ENCODE measurements around the gene DENND2A.
"Not testable (repeated sequence)": the region's sequence is repeated elsewhere in the genome, so short reads cannot be mapped to it uniquely, and the experiment has no call there.

The DENND2A gene

GRCh38 chr7:140621401-140622021 is 19.1 kb downstream of the DENND2A start:
- no peak for FAIRE-seq

GRCh38 chr7:140619915-140620510 is 20.6 kb downstream of the DENND2A start:
- DNase-seq (ENCODE audit: insufficient read length, low spot score); FAIRE-seq: not testable (repeated sequence)

More at GRCh38 chr7:140621401-140622021, 19.1 kb downstream of the DENND2A start:
- DNase-seq (ENCODE audit: insufficient read length, low spot score), result no peak

- no peak for FAIRE-seq
- no peak for DNase-seq (ENCODE audit: insufficient read length, low spot score)
Measured at GRCh38 chr7:140619176-140619575, 21.4 kb downstream of the DENND2A start.

- DNase-seq (ENCODE audit: insufficient read length, low spot score) (no peak), FAIRE-seq (no peak)
Measured at GRCh38 chr7:140618306-140618705, 22.3 kb downstream of the DENND2A start.

DNA sequence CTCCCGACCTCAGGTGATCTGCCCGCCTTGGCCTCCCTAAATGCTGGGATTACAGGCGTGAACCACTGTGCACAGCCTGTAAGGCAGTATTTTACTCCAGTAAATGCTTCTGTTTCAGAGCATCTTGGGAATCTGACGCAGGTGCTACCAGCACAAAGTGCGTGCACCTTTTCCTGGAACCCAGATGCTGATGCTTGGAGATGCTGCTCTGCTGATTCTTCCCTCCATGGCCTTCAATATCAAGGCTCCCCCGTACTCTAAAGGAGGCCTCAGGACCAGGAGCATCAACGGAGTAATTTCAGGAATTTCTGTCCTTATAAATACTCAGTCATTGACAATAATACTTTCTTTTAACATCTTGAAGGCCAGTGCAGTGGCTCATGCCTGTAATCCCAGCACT is 23.5 kb downstream of the DENND2A start:
- no peak for DNase-seq (ENCODE audit: insufficient read length, low spot score)
- FAIRE-seq, result no peak

GRCh38 chr7:140616328-140616727 is 24.3 kb downstream of the DENND2A start:
- DNase-seq (ENCODE audit: insufficient read length, low spot score), result no peak
- FAIRE-seq, result no peak

DNA sequence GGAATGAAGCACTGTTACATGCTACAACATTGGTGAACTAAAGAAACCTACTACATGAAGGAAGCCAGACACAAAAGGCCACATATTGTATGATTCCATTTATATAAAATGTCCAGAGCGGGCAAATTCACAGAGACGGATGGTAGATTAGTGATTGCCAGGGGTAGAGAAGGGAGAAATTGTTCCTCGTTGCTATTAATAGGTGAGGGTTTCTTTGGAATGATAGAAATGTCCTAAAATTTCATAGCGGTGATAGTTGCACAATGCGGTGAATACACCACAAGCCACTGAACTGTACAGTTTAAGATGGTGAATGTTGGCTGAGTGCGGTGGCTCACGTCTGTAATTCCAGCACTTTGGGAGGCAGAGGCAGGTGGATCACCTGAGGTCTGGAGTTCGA is 29.0 kb downstream of the DENND2A start:
- no peak for DNase-seq (ENCODE audit: insufficient read length, low spot score)

DNA sequence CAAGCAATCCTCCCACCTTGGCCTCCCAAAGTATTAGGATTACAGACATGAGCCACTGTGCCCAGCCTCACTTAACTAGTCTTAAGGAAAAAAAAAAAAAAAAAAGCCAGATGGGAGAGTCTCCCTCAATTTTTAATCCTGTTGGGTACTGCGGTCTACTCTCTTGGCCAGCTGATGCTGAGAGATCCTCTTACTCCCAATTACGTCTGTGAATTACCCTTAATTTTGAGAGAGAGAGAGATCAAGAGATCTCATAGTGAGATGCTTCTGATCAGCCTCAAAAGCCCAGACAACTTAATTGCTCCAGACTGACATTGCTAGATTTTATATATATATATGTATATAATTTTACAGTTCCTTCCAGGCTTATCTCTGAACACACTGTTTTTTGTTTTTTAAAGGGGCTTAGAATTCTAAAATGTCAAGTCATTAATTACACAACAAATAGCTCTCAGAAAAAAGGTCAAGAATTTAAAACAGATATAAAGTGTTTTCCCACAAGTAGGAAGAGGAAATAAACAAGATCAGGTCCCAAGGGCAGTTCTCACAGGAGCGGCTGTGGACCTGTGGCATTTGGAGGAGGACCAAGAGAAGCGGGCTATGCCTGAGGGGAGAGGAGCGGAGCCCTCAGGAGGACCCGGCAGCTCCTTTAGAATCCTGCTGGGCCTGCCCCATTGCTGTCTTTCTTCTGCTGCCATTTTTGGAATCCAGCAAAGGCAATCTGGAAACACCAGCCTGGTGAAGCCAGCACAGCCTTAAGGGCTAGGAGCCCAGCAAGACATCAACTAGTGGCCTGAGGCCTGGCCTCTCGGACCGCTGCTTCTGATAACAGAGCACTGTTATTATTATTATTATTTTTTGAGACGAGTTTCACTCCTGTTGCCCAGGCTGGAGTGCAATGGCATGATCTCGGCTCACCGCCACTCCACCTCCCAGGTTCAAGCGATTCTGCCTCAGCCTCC is 30.1 kb downstream of the DENND2A start:
- FAIRE-seq, result no peak
- no peak for DNase-seq (ENCODE audit: insufficient read length, low spot score)

More for the DNA sequence above, 29.0 kb downstream of the DENND2A start:
- no peak for FAIRE-seq

GRCh38 chr7:140609646-140610045 is 31.0 kb downstream of the DENND2A start:
- FAIRE-seq (no peak), DNase-seq (ENCODE audit: insufficient read length, low spot score) (no peak)

GRCh38 chr7:140607441-140607989 is 33.1 kb downstream of the DENND2A start:
- no peak for FAIRE-seq
- DNase-seq (ENCODE audit: insufficient read length, low spot score), result no peak

DNA sequence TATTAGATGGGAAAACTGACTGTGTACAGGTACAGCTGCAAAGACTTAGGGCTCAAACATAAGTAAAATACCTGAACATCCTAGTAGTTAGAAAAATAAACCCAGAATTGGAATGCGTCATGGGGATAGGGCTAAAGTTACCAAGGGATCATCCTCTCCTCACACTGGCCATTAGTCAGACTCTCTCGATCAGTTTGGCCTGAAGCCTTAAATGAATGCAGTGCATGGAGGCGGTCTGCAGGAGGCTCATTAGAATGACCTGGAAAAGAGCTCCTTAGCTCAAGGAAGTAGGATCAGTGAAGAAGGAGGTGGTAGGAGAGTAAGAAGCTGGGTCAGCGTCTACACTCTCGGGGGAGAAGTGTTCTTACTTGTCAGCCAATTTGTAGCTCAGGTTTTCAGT is 35.3 kb downstream of the DENND2A start:
- DNase-seq (ENCODE audit: insufficient read length, low spot score) (no peak), FAIRE-seq (no peak)

DNA sequence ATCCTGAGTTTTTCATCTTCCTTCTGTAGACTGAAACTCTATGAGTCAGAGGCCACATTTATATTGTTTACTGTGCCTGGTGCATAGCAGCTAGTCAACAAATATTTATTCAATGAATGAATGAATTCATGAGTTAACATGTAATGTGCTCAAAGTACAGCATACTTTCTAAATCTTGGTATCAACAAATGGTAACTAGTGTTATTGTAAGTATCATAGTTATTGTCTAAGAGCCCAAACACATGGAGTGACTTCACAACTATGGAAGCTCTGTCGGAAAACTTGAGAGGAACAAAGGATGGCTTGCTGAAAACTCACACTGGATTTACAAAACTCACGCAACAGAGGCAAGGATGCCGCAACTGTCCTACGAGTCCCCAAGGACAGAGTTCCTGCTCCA is 35.9 kb downstream of the DENND2A start:
- DNase-seq (ENCODE audit: insufficient read length, low spot score), result no peak
- FAIRE-seq, result no peak

DNA sequence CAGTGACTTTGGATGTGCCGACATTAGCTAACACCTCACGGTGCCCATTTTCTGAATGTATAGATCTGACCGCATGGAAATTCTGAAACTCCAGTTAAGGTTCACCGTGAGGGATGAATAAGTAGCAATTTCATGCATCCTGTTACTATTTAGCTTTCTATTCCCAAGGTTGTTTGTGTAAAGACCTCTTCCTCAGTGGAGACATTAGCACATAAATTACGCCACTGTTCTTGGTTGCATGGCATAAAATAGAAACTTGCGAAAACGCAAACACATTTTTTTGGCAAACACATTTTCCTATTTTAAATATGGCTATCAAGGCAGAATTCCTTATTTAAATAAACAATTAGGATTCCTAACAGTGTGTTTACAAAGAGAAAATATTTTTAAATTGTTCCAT is 36.5 kb downstream of the DENND2A start:
- DNase-seq (ENCODE audit: insufficient read length, low spot score) (no peak), FAIRE-seq (no peak)

GRCh38 chr7:140601566-140602174 is 38.9 kb downstream of the DENND2A start:
- DNase-seq (ENCODE audit: insufficient read length, low spot score) (no peak), FAIRE-seq (no peak)

DNA sequence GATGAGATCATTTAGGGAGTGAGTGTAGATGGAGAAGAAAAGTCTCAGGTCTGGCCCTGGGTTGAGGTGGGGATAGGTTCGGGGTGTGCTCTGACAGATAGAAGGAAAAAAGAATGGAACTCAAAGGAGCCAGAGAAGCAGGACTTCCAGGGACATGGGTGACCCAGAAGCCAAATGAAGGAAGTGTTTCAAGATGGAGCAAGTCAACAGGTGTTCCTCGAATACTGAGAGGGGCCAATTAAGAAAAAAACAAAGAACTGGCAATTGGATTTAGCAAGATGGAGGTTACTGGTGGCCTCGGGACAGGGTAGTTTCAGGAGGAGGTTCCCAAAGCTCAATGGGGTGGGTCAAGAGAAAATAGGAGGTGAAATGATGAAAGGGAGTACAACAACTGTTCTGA is 40.3 kb downstream of the DENND2A start:
- no peak for DNase-seq (ENCODE audit: insufficient read length, low spot score)
- no peak for FAIRE-seq

DNA sequence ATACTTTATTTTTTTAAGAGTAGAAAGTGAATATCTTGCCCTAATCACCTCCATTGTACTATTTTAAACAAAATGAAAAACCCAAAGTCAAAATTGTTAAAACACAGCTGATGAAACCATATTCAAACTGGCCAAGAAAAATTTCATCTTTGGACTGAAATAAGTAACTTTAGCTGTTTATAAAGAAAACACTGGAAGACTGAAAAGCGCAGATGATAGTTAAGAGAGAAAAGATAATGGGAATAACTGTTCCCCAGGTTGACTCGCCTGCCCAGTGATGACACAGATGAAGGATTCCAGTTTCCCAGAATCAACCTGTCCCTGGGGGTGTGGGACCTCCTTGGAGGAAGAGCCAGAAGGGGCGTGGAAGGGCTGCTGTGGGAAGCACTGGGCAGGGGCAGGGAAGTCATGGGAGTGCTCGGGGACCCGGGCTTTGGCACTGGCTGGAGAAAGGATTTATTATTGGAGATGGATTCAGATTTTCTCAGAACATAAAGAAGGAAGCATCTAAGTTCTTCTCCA is 43.1 kb downstream of the DENND2A start:
- DNase-seq (ENCODE audit: insufficient read length, low spot score), result no peak
- FAIRE-seq, result no peak

- FAIRE-seq (no peak), DNase-seq (ENCODE audit: insufficient read length, low spot score) (no peak)
Measured at GRCh38 chr7:140596519-140597427, 43.8 kb downstream of the DENND2A start.

DNA sequence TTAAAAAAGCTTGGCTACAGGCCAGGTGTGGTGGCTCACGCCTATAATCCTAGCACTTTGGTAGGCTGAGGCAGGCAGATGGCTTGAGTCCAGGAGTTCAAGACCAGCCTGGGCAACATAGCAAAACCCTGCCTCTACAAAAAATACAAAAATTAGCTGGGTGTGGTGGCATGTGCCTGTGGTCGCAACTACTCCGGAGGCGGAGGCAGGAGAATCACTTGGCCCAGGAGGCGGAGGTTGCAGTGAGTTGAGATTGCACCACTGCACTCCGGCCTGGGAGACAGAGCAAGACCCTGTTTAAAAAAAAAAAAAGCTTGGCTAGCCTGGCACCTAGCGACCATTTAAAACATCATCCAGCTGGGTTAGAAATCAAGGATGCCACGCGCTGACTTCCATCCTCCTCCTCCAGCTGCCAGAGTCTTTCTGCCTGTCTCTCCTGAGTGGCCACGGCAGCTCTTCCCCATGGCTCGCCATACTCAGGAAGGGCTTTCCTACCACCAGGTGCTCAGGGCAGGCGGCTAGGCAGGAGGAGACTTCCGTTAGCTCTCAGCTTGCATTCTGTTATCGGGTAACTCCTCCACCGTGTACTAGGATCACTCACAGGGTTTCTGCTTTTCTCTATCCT is 45.0 kb downstream of the DENND2A start:
- DNase-seq (ENCODE audit: insufficient read length, low spot score) (no peak), FAIRE-seq (no peak)

DNA sequence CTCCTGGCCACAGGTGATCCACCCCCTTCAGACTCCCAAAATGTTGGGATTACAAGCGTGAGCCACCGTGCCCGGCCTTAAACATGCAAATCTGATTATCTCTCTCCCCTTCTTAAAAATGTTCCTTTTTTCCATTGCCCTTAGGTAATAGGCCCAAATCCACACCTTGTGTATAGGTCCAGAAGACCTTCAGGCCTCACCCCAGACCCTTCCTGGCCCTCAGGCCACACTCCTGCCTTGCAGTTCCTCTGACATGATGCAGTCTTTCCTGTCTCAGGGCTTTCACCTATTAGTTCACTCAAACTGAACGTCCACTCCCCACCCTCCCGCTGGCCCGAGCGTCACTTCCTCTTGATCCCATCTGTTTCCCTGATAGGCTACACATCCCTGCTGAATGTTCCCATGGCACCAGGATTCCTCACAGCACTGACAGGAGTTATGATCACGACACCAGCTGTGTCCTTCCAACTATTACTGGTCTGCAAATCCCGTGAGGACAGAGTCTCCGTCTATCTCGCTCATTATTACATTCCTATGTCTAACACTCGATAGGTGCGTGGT is 46.4 kb downstream of the DENND2A start:
- no peak for DNase-seq (ENCODE audit: insufficient read length, low spot score)
- FAIRE-seq, result no peak
